Kidney glomerular epithelial cell (primary cell): ENCODE measurements around the gene AKAP13.
"Not testable (repeated sequence)": the region's sequence is repeated elsewhere in the genome, so short reads cannot be mapped to it uniquely, and the experiment has no call there.

ENCODE experiments used
- DNase-seq: peaks from one replicate; lab custom pipeline; 2025; lab: John Stamatoyannopoulos, UW

Gene AKAP13

GRCh38 chr15:85625166-85625830 lies 244.9 kb downstream of the AKAP13 start:
- DNase-seq = no peak

- no peak for DNase-seq
Observed at GRCh38 chr15:85625856-85626255, 245.5 kb downstream of the AKAP13 start.

- no peak for DNase-seq
Observed at GRCh38 chr15:85627213-85627935, 247.0 kb downstream of the AKAP13 start.

- no peak for DNase-seq
Observed at GRCh38 chr15:85630311-85630710, 249.9 kb downstream of the AKAP13 start.

GRCh38 chr15:85631018-85631417 lies 250.6 kb downstream of the AKAP13 start:
- no peak for DNase-seq

- DNase-seq = no peak
Observed at GRCh38 chr15:85632014-85632413, 251.6 kb downstream of the AKAP13 start.

GRCh38 chr15:85633859-85634258 lies 253.5 kb downstream of the AKAP13 start:
- DNase-seq = no peak

- no peak for DNase-seq
Observed at GRCh38 chr15:85636351-85636750, 255.9 kb downstream of the AKAP13 start.

- DNase-seq = no peak
Observed at GRCh38 chr15:85639752-85640381, 259.5 kb downstream of the AKAP13 start.

- DNase-seq = no peak
Observed at GRCh38 chr15:85642065-85642692, 261.8 kb downstream of the AKAP13 start.

- DNase-seq = peak; percentile 28
Observed at GRCh38 chr15:85642693-85643066, 262.3 kb downstream of the AKAP13 start.

GRCh38 chr15:85646538-85647091 lies 266.2 kb downstream of the AKAP13 start:
- peak; percentile 39 for DNase-seq

- DNase-seq = peak; percentile 22
Observed at GRCh38 chr15:85649372-85649771, 269.0 kb downstream of the AKAP13 start.

GRCh38 chr15:85651548-85651947 lies 271.1 kb downstream of the AKAP13 start:
- no peak for DNase-seq

GRCh38 chr15:85652457-85652856 lies 272.1 kb downstream of the AKAP13 start:
- no peak for DNase-seq

GRCh38 chr15:85657132-85657531 lies 276.7 kb downstream of the AKAP13 start:
- no peak for DNase-seq

- DNase-seq = no peak
Observed at GRCh38 chr15:85658816-85659215, 278.4 kb downstream of the AKAP13 start.

- DNase-seq = no peak
Observed at GRCh38 chr15:85661859-85662258, 281.5 kb downstream of the AKAP13 start.

- DNase-seq = not testable (repeated sequence)
Observed at GRCh38 chr15:85665677-85666076, 285.3 kb downstream of the AKAP13 start.

GRCh38 chr15:85667491-85668424 lies 287.4 kb downstream of the AKAP13 start:
- peak; percentile 98 for DNase-seq

- no peak for DNase-seq
Observed at GRCh38 chr15:85671156-85671555, 290.8 kb downstream of the AKAP13 start.
